ENCODE results near the gene LONRF2.
"Not testable (repeated sequence)": the region's sequence is repeated elsewhere in the genome, so short reads cannot be mapped to it uniquely, and the experiment has no call there.

The LONRF2 gene

GRCh38 chr2:100321866-100322820 lies at the start of gene LONRF2:
LONRF2 (minus strand) TSS chr2:100322501; CDS start chr2:100322093, 408 bp downstream.
- DNase-seq (ENCODE audit: low read depth): no peak

- no peak for DNase-seq (ENCODE audit: low read depth)
These were observed 44.9 kb upstream of the LONRF2 start for GRCh38 chr2:100367163-100367562.

- no peak for DNase-seq (ENCODE audit: low read depth)
These were observed 43.1 kb upstream of the LONRF2 start for GRCh38 chr2:100365434-100365833.

GRCh38 chr2:100362269-100362668 lies 40.0 kb upstream of the LONRF2 start:
- DNase-seq (ENCODE audit: low read depth): not testable (repeated sequence)

GRCh38 chr2:100359576-100359975 lies 37.3 kb upstream of the LONRF2 start:
- no peak for DNase-seq (ENCODE audit: low read depth)

- no peak for DNase-seq (ENCODE audit: low read depth)
These were observed 36.3 kb upstream of the LONRF2 start for GRCh38 chr2:100358554-100358953.

GRCh38 chr2:100352521-100352920 lies 30.2 kb upstream of the LONRF2 start:
- DNase-seq (ENCODE audit: low read depth): no peak

GRCh38 chr2:100350661-100351185 lies 28.4 kb upstream of the LONRF2 start:
- no peak for DNase-seq (ENCODE audit: low read depth)

GRCh38 chr2:100345144-100345543 lies 22.8 kb upstream of the LONRF2 start:
- not testable (repeated sequence) for DNase-seq (ENCODE audit: low read depth)

- no peak for DNase-seq (ENCODE audit: low read depth)
These were observed 22.1 kb upstream of the LONRF2 start for GRCh38 chr2:100344433-100344832.

- not testable (repeated sequence) for DNase-seq (ENCODE audit: low read depth)
These were observed 20.2 kb upstream of the LONRF2 start for GRCh38 chr2:100342466-100342865.

- DNase-seq (ENCODE audit: low read depth): no peak
These were observed 17.5 kb upstream of the LONRF2 start for GRCh38 chr2:100339823-100340222.

- no peak for DNase-seq (ENCODE audit: low read depth)
These were observed 12.6 kb upstream of the LONRF2 start for GRCh38 chr2:100334929-100335328.

GRCh38 chr2:100327742-100328141 lies 5.4 kb upstream of the LONRF2 start:
- DNase-seq (ENCODE audit: low read depth): no peak

- no peak for DNase-seq (ENCODE audit: low read depth)
These were observed 979 bp downstream of the LONRF2 start for GRCh38 chr2:100321179-100321865.

- no peak for DNase-seq (ENCODE audit: low read depth)
These were observed 1.6 kb downstream of the LONRF2 start for GRCh38 chr2:100320547-100321178.

GRCh38 chr2:100317634-100318033 lies 4.7 kb downstream of the LONRF2 start:
- no peak for DNase-seq (ENCODE audit: low read depth)

- no peak for DNase-seq (ENCODE audit: low read depth)
These were observed 12.2 kb downstream of the LONRF2 start for GRCh38 chr2:100309973-100310719.

GRCh38 chr2:100309311-100309710 lies 13.0 kb downstream of the LONRF2 start:
- no peak for DNase-seq (ENCODE audit: low read depth)

- DNase-seq (ENCODE audit: low read depth): no peak
These were observed 18.6 kb downstream of the LONRF2 start for GRCh38 chr2:100303744-100304143.

- DNase-seq (ENCODE audit: low read depth): no peak
These were observed 19.8 kb downstream of the LONRF2 start for GRCh38 chr2:100302585-100302892.

All from stimulated activated CD8-positive, alpha-beta memory T cell treated with anti-CD3 and anti-CD28 coated beads, Interleukin-12 subunit alpha, Interleukin-12 subunit beta, amount 100 ng/mL, for 1 hour (primary cell).